Measurements from ENCODE around the gene DIPK2A.

The DIPK2A gene

GRCh38 chr3:143991713-143992112 lies 20.1 kb downstream of the DIPK2A start:
- Histone ChIP-seq H2AFZ (no peak overlapping the region), H3K4me2 (ENCODE audit: low read length) (no peak overlapping the region), H3K4me1 (no peaks in the 10 kb centered on the region), H3K79me2 (no peaks in the 10 kb centered on the region), H3K27ac (no peak overlapping the region), H3K27me3 (ENCODE audit: control insufficient read depth, insufficient read depth, low read length) (no peaks in the 10 kb centered on the region), H3K4me3 (ENCODE audit: low read depth, low read length) (no peak overlapping the region), H3K36me3 (ENCODE audit: control insufficient read depth, insufficient read depth, low read length) (no peaks in the 10 kb centered on the region), H3K9me3 (ENCODE audit: control insufficient read depth, low read length) (no peaks in the 10 kb centered on the region), H3K9ac (no peak overlapping the region)
- no peak for TF ChIP-seq CTCF (IDR thresholded peaks at IDR 0.05)

- no peak for TF ChIP-seq CTCF (IDR thresholded peaks at IDR 0.05)
- no peaks in the 10 kb centered on the region for H3K27me3 ChIP-seq (ENCODE audit: control insufficient read depth, insufficient read depth, low read length)
- H3K36me3 ChIP-seq (ENCODE audit: control insufficient read depth, insufficient read depth, low read length), result no peaks in the 10 kb centered on the region
- no peaks in the 10 kb centered on the region for H3K79me2 ChIP-seq
- H3K9ac ChIP-seq, result no peak overlapping the region
- no peak overlapping the region for H3K27ac ChIP-seq
- H2AFZ ChIP-seq, result no peak overlapping the region
- no peak overlapping the region for H3K4me2 ChIP-seq (ENCODE audit: low read length)
- no peaks in the 10 kb centered on the region for H3K9me3 ChIP-seq (ENCODE audit: control insufficient read depth, low read length)
- H3K4me3 ChIP-seq (ENCODE audit: low read depth, low read length), result no peak overlapping the region
- H3K4me1 ChIP-seq, result no peaks in the 10 kb centered on the region
Observed at GRCh38 chr3:143998266-143998665, 26.6 kb downstream of the DIPK2A start.

GRCh38 chr3:144003051-144003450 lies 31.4 kb downstream of the DIPK2A start:
- TF ChIP-seq CTCF (IDR thresholded peaks at IDR 0.05), result no peak

GRCh38 chr3:144010371-144010770 lies 38.7 kb downstream of the DIPK2A start:
- no peaks in the 10 kb centered on the region for H3K4me1 ChIP-seq
- no peaks in the 10 kb centered on the region for H3K27me3 ChIP-seq (ENCODE audit: control insufficient read depth, insufficient read depth, low read length)
- H3K9ac ChIP-seq, result no peak overlapping the region
- no peaks in the 10 kb centered on the region for H3K36me3 ChIP-seq (ENCODE audit: control insufficient read depth, insufficient read depth, low read length)
- TF ChIP-seq CTCF (IDR thresholded peaks at IDR 0.05), result no peak
- H2AFZ ChIP-seq, result no peak overlapping the region
- no peak overlapping the region for H3K4me3 ChIP-seq (ENCODE audit: low read depth, low read length)
- no peaks in the 10 kb centered on the region for H3K9me3 ChIP-seq (ENCODE audit: control insufficient read depth, low read length)
- no peak overlapping the region for H3K27ac ChIP-seq
- H3K4me2 ChIP-seq (ENCODE audit: low read length), result no peak overlapping the region
- H3K79me2 ChIP-seq, result no peaks in the 10 kb centered on the region

More at GRCh38 chr3:144003051-144003450, 31.4 kb downstream of the DIPK2A start:
- Histone ChIP-seq H3K79me2 (no peaks in the 10 kb centered on the region), H3K9ac (no peak overlapping the region), H3K4me2 (ENCODE audit: low read length) (no peak overlapping the region), H3K27me3 (ENCODE audit: control insufficient read depth, insufficient read depth, low read length) (no peaks in the 10 kb centered on the region), H3K4me3 (ENCODE audit: low read depth, low read length) (no peak overlapping the region), H3K4me1 (no peaks in the 10 kb centered on the region), H2AFZ (no peak overlapping the region), H3K27ac (no peak overlapping the region), H3K9me3 (ENCODE audit: control insufficient read depth, low read length) (no peaks in the 10 kb centered on the region), H3K36me3 (ENCODE audit: control insufficient read depth, insufficient read depth, low read length) (no peaks in the 10 kb centered on the region)

GRCh38 chr3:144011251-144011799 lies 39.7 kb downstream of the DIPK2A start:
- Histone ChIP-seq H3K9me3 (ENCODE audit: control insufficient read depth, low read length) (no peaks in the 10 kb centered on the region), H3K4me1 (no peaks in the 10 kb centered on the region), H3K9ac (no peak overlapping the region), H3K27ac (no peak overlapping the region), H3K4me2 (ENCODE audit: low read length) (no peak overlapping the region), H3K36me3 (ENCODE audit: control insufficient read depth, insufficient read depth, low read length) (no peaks in the 10 kb centered on the region), H3K27me3 (ENCODE audit: control insufficient read depth, insufficient read depth, low read length) (no peaks in the 10 kb centered on the region), H2AFZ (no peak overlapping the region), H3K79me2 (no peaks in the 10 kb centered on the region), H3K4me3 (ENCODE audit: low read depth, low read length) (no peak overlapping the region)
- TF ChIP-seq CTCF (IDR thresholded peaks at IDR 0.05), result no peak

Measured in parathyroid adenoma (tissue), 2 donors.